ENCODE data around the gene MACROD2. TPM values are rescaled to one million over a fixed set of nuclear protein-coding genes. Genes with fewer than 3 reads are reported as not detected.

The MACROD2 gene
- total and polyA plus RNA-seq, 4 donors: 0.66 to 10.5 (median 3.3) TPM

GRCh38 chr20:15837563-15837962, 1842.2 kb downstream of the MACROD2 start:
- Histone ChIP-seq H3K36me3 (ENCODE audit: control insufficient read depth in 4 of 4, insufficient read depth in 3 of 4, low read depth in 1 of 4, low read length in 3 of 4) (no peaks in the 10 kb centered on the region), H3K9ac (ENCODE audit: low read depth in 1 of 2, low read length in 2 of 2) (no peak overlapping the region), H3K4me3 (ENCODE audit: low read depth in 1 of 3, low read length in 3 of 3) (no peak overlapping the region), H3K27ac (ENCODE audit: low read depth in 1 of 2, low read length in 2 of 2) (no peak overlapping the region), H3K27me3 (ENCODE audit: control insufficient read depth in 4 of 4, insufficient read depth in 4 of 4, low read length in 3 of 4) (no peaks in the 10 kb centered on the region), H3K4me1 (ENCODE audit: control insufficient read depth in 4 of 4, insufficient read depth in 4 of 4, low read length in 3 of 4) (no peaks in the 10 kb centered on the region), H3K9me3 (ENCODE audit: control insufficient read depth in 4 of 4, low read length in 3 of 4) (no peaks in the 10 kb centered on the region)
- DNase-seq (ENCODE audit: low spot score): no peak
- 86% methylated on average over 3 of the region's 3 CpGs for WGBS
- TF ChIP-seq ATF3 (IDR thresholded peaks at IDR 0.05): no peak
- TF ChIP-seq EGR1 (IDR thresholded peaks at IDR 0.05; ENCODE audit: low read depth in 2 of 2): no peak
- no peak for TF ChIP-seq CTCF (IDR thresholded peaks at IDR 0.05; ENCODE audit: low read depth, low read length, missing input control)

- WGBS: 74% methylated on average over 2 of the region's 2 CpGs
- no peak for TF ChIP-seq ATF3 (IDR thresholded peaks at IDR 0.05)
- TF ChIP-seq REST (IDR thresholded peaks at IDR 0.05): no peak
- TF ChIP-seq MAX (IDR thresholded peaks at IDR 0.05): no peak
- no peak for TF ChIP-seq TAF1 (conservative IDR thresholded peaks at IDR 0.05)
- no peak for TF ChIP-seq SP1 (IDR thresholded peaks at IDR 0.05)
- TF ChIP-seq EGR1 (IDR thresholded peaks at IDR 0.05; ENCODE audit: low read depth in 2 of 2): no peak
- no peak for TF ChIP-seq HNF4G (IDR thresholded peaks at IDR 0.05)
- TF ChIP-seq FOXA2 (IDR thresholded peaks at IDR 0.05): no peak
- TF ChIP-seq YY1 (IDR thresholded peaks at IDR 0.05): no peak
- TF ChIP-seq NR2F2 (IDR thresholded peaks at IDR 0.05): no peak
- TF ChIP-seq JUND (IDR thresholded peaks at IDR 0.05): no peak
- no peak for TF ChIP-seq HNF4A (conservative IDR thresholded peaks at IDR 0.05)
- no peak for TF ChIP-seq RAD21 (IDR thresholded peaks at IDR 0.05)
- TF ChIP-seq CTCF (IDR thresholded peaks at IDR 0.05; ENCODE audit: low read depth, low read length, missing input control): no peak
- TF ChIP-seq ZBTB33 (IDR thresholded peaks at IDR 0.05): no peak
- no peak for TF ChIP-seq RXRA (IDR thresholded peaks at IDR 0.05)
- TF ChIP-seq GABPA (IDR thresholded peaks at IDR 0.05 in 1 of 2, conservative IDR thresholded peaks at IDR 0.05 in 1 of 2): no peak
- TF ChIP-seq FOXA1 (IDR thresholded peaks at IDR 0.05): no peak
- no peak for DNase-seq (ENCODE audit: low spot score)
These were observed 1843.2 kb downstream of the MACROD2 start for GRCh38 chr20:15838466-15838865.

More at GRCh38 chr20:15838466-15838865, 1843.2 kb downstream of the MACROD2 start:
- H3K4me1 ChIP-seq (ENCODE audit: control insufficient read depth in 4 of 4, insufficient read depth in 4 of 4, low read length in 3 of 4): no peaks in the 10 kb centered on the region
- no peaks in the 10 kb centered on the region for H3K27me3 ChIP-seq (ENCODE audit: control insufficient read depth in 4 of 4, insufficient read depth in 4 of 4, low read length in 3 of 4)
- no peak overlapping the region for H3K4me3 ChIP-seq (ENCODE audit: low read depth in 1 of 3, low read length in 3 of 3)
- H3K36me3 ChIP-seq (ENCODE audit: control insufficient read depth in 4 of 4, insufficient read depth in 3 of 4, low read depth in 1 of 4, low read length in 3 of 4): no peaks in the 10 kb centered on the region
- H3K27ac ChIP-seq (ENCODE audit: low read depth in 1 of 2, low read length in 2 of 2): no peak overlapping the region
- H3K9me3 ChIP-seq (ENCODE audit: control insufficient read depth in 4 of 4, low read length in 3 of 4): no peaks in the 10 kb centered on the region
- H3K9ac ChIP-seq (ENCODE audit: low read depth in 1 of 2, low read length in 2 of 2): no peak overlapping the region

All from liver (tissue), 9 donors.